Colon (tissue), 2 donors: ENCODE measurements around the gene NOL7.

ENCODE experiments used
- FAIRE-seq: peaks from 2 replicates; lab custom pipeline; 2012; peaks lifted over from hg19 to GRCh38; lab: Jason Lieb, UNC
- donor health status: control.
- donor health status: control.

Gene NOL7

DNA sequence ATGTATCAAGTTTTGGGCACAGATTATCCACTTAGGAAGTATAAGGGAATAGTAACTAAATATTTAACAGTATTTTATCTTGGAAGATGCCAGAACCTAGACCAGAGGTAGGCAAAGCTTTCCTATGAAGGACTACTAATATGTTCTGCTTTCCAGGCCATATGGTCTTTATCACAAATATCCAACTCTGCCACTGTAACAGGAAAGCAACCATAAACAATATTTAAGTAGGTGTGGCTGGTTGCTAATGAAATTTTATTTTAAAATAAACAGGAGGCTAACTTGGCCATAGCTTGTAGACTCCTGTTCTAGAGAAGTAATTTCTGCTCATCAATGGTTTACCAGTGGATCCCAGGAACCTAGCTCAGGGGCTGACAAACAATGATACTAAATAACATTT is 39.4 kb downstream of the NOL7 start:
- no peak for FAIRE-seq

DNA sequence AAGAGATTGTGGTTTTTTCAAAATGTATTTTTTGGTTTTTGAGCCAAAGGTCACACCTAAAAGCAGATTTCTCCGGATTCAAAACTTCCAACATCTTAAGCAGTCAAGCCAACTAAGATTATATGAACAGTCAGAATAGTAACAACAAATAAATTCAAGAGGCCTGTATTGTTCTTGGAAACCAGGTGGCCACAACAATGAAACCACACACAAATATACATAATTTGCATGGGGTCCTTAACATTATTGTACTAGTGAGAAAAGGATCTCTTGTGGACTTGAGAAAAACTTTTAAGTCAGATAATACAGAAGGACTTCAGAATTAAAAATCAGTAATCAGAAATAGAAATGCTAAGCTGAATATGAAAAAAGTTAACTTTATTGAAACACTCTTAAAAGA is 40.6 kb downstream of the NOL7 start:
- FAIRE-seq: no peak

DNA sequence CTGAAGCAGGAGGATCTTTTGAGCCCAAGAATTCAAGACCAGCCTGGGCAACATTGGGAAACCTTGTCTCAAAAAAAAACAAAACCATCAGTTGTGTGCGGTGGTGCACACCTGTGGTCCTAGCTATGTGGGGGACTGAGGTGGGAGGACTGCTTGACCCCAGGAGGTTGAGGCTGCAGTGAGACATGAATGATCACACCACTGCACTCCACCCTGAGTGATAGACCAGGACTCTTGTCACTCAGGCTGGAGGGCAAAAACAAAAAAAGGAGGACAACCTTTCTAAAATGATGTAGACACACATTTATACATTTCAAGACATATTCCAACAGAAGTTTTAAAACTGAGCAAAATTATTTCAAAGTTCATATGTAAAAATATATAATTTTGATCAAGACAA is 45.1 kb downstream of the NOL7 start:
- FAIRE-seq: no peak

DNA sequence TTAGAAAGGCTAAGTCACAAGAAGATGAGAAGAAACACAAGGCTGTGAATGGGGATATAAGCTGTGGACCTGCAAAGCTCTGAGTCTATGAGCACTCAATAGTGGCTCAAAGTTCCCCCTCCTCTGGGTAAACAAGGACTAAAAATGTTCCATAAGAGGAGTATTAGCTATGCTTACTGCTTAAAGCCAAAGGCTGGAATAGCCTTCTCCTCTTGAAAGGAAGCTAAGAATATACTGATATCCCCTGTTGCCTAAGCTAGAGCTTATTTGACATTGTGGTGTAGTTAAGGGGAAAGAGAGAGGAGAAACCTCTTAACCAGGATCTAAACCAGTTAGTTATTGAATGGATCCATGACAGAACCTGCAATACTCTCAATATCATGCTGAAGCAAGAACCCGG is 45.8 kb downstream of the NOL7 start:
- FAIRE-seq: no peak

DNA sequence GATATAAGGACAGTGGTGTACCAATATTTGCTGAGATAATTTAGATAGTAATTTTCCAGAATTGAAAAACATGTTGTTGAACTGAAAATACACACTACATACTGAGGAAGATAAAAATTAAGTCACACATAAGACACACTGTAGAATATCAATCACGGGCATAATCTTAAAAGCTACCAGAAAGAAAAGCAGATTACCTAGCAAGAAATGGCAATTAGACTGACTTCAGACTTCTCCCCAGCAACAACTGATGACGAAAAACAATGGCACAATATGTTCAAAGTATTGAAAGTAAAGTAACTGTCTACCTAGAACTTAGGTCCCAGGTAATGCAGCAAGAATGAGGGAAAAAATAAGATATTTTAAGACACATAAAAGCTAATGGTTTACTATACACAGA is 46.5 kb downstream of the NOL7 start:
- FAIRE-seq: no peak

DNA sequence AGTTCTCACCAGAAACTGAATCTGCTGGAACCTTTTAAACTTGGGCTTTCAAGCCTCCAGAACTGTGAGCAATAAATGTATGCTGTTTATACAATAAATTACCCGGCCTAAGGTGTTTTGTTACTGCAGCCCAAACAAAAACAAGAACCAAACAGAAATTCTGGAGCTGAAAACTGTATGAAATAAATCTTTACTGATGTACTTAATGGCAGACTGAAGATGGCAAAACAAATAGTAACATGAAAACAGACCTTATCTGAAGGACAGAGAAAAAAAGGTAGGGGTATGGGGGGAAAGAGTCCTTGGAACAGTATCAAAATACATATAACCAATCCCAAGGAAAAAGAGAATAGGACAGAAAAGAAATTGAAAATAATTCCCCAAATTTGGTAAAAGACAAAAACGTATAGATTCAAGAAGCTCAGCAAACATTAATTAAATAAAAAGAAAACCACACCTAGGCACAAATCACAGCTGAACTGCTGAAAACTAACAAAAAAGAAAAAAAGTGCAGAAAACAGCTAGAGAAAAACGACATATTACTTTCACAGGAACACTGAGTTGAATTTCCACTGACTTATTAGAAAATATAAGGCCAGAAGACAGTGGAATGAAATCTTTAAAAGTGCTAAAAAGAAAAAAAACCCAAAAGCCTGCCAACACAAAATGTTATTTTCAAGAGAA is 47.7 kb downstream of the NOL7 start:
- no peak for FAIRE-seq

DNA sequence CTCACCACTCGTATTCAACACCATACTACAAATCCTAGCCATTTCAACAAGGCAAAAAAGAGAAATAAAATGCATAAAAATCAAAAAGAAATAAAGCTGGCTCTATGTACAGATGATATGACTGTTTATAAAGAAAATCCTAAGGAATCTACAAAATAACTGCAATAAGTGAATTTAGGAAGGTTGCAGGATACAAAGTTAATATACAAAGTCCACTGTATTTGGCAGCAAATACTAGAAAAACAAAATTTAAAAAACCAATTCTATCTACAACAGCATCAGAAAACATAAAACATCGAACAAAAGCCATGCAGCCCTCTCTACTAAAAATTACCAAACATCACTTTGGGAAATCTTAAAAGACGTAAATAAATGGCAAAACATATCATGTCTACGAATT is 48.9 kb downstream of the NOL7 start:
- no peak for FAIRE-seq

DNA sequence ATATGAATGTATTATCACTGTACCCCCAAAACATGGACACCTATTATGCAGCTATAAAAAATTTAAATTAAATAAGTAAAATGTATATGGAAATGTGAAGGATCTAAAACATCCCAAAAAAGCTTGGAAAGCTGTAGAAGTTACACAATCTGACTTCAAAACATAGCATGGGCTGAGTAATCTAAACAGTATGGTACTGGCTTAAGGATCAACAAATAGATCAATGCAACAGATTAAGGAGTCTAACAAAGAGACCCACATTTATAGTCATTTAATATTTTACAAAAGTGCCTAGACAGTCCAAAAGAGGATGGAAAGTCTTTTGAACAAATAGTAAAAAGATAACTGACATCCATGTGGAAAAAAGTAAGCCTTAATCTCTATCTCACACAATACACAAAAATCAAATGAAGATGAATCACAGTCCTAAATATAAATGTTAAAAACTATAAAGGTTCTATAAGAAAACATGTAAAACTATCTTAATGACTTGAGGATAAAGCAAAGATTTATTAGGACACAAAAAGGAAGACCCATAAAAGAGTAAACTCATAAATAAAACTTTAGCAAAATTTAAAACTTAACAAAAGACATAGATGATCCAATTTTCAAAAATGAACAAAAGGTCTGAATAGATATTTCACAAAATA is 49.7 kb downstream of the NOL7 start:
- FAIRE-seq: no peak

DNA sequence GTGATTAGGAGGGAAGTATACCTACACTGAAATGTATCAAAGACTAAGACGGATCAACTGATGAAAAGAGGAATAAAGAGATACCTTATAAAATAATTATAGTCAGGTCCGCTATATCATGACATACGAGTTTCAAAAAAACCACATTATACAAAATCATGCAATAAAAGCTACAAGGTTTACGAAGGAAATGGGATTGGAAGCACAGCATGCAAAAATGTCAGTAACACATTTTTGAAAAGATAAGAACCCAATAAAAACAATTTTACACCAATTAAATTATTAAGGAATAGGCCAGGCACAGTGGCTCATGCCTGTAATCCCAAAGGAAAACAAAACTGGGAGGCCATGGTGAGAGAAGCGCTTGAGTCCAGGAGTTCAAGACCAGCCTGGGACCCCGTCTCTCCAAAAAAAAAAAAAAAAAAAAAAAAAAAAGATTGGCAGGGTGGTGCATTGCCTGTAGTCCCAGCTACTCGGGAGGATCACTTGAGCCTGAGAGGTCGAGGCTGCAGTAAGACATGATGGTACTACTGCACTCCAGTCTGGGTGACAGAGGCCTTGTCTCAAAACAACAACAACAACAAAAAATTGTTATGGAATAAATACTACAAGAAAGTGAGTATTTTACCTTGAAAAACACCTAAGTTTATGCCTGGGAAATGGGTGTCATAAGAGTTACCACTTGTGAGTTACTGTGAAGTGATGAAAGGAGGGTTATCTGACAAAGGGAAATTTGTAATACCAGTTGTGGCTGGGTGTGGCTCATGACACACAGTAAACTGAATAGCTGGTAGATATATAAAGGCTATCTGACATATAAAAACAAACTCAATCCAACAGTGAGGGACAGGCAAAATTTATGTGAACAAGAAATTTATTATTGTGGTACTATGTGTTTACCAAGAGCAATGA is 51.3 kb downstream of the NOL7 start:
- FAIRE-seq: no peak

DNA sequence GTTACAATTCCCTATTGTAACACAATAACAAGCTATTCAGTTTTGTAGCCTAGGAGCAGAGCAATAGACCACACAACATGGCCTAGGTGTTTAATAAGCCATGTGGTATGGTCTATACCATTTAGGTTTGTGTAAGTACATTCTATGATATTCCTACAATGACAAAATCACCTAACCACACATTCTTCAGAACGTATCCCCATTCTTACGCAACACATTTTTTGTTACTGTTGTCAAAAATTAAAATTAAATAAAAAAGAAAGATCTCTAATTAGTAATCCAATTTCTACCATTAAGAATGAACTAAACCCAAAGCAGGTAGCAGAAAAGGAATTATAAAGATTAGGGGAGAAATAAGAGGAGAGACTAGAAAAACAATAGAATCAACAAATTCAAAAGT is 52.5 kb downstream of the NOL7 start:
- FAIRE-seq: no peak

DNA sequence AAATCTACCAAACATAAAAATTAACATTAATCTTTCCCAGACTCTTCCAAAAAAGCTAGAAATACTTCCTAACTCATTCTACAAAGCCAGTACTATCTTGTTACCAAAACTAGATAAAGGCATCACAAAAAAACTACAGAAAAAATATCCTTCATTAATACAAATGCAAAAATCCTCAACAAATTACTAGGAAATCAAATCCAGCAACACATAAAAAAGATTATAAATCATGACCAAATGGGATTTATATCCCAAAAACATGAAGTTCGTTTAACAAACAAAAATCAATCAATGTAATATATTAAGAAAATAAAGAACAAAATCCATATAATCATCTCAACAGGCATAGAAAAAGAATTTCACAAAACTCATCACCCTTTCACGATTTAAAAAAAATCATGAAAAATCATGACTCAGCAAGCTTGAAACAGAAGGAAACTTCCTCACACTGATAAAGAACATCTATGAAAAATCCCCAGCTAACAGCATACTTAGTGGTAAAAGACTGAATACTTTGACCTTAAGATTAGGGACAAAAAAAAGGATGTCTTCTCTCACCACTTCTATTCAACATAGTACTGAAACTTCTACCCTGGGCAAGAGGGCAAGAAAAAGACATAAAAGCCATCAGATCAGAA is 53.3 kb downstream of the NOL7 start:
- FAIRE-seq: no peak

DNA sequence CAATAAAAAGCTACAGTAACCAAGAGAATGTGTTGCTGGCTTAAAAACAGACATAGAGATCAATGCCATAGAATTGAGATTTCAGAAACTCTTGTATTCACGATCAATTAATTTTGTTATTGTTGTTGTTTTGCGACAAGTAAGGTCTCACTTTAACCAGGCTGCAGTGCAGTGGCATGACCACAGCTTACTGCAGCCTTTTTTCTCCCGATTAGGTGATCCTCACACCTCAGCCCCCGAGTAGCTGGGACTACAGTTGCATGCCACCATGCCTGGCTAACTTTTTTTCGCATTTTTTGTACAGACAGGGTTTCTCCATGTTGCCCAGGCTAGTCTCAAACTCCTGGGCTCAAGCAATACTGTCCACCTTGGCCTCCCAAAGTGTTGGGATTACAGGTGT is 54.3 kb downstream of the NOL7 start:
- FAIRE-seq: no peak
